GM19328 (cell line): ENCODE data around the gene COMTD1.
"Not testable (repeated sequence)": the region's sequence is repeated elsewhere in the genome, so short reads cannot be mapped to it uniquely, and the experiment has no call there.

ENCODE experiments used
- ATAC-seq: cut with Tn5 transposase; IDR thresholded peaks from one replicate; pipeline ENCODE4 v1.9.1; 2021; ENCODE audit warnings: mild to moderate bottlenecking, moderate library complexity; ENCODE audit not compliant: unreplicated experiment

The COMTD1 gene

DNA sequence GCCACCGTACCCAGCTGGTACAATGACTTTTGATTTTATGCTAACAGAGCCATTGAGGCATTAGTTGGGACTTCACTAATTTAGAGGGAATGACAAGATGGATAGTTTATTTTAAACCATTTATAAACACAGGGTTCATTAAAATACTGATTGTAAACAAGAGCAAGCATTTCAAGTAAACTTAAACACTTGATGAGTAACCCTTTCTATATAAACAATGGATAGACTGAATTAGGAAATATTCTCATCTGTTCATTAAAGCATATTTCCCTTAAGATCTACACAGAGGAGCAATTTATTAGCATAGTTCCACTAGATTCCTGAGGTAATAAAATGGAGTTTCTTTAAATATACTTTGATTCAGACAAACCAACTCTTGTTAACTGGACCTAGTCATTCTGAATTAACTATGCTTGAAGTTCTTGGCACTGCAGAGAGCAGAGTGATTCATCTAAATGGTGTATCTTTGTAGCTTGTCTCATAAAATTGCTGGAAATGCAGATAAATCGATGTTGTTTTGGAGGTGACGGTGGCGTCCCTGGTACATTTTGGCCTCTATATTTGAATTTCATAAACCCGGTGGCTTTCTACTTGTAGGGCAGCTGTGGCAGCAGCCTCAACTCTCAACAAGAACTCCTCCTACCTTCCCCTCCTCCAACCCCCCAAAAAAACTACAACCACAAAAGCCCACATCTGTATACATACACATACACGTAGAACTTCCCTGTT, 40.6 kb downstream of the COMTD1 start:
- no peak for ATAC-seq

DNA sequence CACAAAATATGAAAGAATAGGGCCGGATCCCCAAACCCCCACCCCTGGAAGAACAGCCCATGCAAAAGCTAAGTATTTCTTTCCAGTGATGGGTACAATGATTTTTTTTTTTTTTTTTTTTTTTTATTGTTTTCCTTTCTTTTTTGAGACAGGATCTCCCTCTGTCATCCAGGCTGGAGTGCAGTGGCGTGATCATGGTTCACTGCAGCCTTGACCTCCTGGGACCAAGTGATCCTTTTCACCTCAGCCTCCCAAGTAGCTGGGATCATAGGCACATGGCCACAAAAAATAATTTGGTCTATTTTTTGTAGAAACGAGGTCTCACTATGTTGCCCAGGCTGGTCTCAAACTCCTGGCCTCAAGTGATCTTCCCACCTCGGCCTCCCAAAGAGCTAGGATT, 41.1 kb downstream of the COMTD1 start:
- ATAC-seq, result not testable (repeated sequence)

DNA sequence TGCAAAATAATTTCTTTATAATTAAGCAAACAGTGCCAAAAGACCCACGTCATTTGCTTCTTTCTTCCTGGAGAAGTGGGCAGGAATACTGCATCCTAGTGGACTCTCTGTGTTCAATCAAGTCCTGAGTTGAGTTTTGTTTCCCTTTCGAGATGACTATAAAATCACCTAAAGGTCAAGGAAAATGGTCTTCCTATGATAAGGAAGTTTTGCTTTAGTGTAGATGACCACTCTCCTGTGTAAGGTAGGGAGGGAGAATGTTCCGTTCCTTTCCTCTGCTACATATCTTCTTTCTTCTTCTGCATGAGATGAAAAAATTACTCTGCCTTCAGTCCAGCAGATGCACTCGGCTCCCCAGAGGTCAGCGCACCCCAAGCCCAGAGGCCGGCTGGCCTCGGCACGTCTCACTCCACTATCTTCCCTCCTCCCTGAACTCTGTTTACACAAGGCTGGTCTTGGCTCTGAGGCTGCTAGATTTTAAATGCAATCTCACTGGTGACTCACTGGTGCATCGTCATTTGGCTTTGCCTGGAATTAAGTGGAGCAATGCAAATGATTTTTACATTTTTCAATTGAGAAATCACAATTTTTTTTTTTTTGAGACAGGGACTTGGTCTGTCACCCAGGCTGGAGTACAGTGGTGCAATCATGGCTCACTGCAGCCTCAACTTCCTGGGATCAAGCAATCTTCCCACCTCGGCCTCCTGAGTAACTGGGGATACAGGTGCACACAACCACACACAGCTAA, 43.8 kb downstream of the COMTD1 start:
- no peak for ATAC-seq

DNA sequence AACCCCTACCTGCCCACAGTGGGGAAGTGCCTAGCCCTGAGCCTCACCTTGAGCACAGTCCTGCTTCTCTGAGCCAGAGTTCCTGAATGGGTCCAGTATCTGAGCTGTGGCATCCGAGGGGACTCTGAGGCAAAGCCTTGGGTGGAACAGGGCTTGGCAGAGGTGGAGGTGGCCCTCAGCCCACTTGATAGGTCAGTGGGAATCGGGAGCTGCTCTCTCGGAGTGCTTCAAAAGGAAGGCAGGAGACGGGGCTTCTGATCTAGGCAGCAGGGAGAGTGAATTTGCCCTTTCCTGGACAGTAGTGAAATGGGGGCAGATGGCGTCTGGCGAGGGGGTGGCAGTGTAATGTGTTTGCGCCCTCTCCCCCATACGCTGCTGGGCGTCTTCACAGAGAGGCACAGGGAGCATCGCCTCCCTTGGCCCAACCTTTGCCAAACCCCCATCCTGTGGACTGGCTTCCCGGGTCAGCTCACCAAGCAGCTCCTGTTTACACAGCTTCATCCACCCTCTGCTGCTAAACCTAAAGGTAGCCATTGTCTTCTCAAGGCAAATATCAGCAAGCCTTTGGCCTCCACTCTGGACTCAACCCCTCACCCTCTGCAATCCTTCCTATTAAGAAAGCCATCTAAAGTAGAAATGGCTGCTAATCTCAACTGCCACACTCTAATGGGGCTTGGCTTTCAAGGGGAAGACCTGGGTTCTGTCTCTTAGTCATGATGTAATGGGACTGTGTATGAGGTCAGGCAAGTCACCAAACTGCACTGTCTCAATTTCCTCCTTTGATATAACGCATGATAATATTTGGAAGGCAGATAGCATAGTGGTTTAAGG, 46.3 kb downstream of the COMTD1 start:
- ATAC-seq, result no peak

DNA sequence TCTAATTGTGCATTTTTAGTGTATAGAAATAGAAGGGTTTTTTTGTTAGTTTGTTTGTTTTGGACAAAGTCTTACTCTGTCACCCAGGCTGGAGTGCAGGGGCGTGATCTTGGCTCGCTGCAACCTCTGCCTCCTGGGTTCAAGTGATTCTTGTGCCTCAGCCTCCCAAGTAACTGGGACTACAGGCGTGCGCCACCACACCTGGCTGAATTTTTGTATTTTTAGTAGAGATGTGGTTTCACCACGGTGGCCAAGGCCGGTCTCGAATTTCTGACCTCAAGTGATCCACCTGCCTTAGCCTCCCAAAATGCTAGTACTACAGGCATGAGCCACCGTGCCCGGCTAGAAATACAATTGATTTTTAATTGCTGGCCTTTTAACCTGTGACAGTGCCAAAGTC, 47.2 kb downstream of the COMTD1 start:
- ATAC-seq, result not testable (repeated sequence)

DNA sequence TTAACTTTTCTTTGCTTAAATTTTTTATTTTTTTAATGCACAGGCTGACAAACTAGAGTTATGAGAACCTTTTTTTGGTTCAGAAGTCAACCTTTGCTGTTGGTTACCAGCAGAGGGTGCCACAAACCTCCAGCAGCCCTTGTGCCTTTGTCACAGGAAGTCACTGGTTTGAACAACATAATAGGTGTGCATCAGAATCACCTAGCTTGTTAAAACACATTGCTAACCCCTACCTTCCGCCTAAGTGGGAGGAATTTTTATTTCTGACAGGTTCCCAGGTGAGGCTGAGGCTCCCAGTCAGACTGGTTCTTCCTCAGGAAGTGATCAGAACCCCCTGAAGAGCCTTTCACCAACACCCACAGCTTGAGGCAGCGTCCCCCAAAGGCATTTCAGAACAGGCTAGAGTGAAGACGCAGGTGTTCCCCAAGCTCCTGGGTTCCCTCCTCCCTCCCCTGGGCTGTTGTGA, 47.8 kb downstream of the COMTD1 start:
- no peak for ATAC-seq

DNA sequence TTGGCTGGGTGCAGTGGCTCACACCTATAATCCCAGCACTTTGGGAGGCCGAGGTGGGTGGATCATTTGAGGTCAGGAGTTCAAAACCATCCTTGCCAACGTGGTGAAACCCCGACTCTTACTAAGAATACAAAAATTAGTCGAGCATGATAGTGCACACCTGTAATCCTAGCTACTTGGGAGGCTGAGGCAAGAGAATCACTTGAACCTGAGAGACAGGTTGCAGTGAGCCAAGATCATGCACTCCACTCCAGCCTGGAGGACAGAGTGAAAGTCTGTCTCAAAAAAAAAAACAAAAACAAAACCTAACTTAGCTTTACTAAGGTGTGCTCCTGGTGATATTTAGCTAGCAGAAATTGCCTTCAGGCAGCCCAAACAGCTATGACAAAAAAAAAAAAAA, 49.4 kb downstream of the COMTD1 start:
- ATAC-seq, result no peak
